Peyer's patch (tissue), 4 donors: ENCODE data around the gene CEMIP. TPM values are rescaled to one million over a fixed set of nuclear protein-coding genes. Genes with fewer than 3 reads are reported as not detected.

ENCODE experiments used
- DNase-seq, 3 donors: peaks; one replicate each; pipeline ENCODE4 v3.0.0-alpha.2; 2017 to 2019
- H3K27ac ChIP-seq, 4 donors: fragments of 200-600 bp; sonication (generic); one replicate each; pipeline ENCODE4 v1.5.1; 2016 to 2019
- H3K27me3 ChIP-seq, 2 donors: fragments of 200-600 bp; sonication (generic); one replicate each; pipeline ENCODE4 v1.5.1; 2019
- H3K36me3 ChIP-seq, 3 donors: fragments of 200-600 bp; sonication (generic); one replicate each; pipeline ENCODE4 v1.5.1; 2016 to 2019
- H3K4me1 ChIP-seq, 4 donors: fragments of 200-600 bp; sonication (generic); one replicate each; pipeline ENCODE4 v1.5.1; 2016 to 2019
- H3K4me3 ChIP-seq, 4 donors: fragments of 200-600 bp; sonication (generic); 1 replicate in 3 of 4; 2 replicates in 1 of 4; pipeline ENCODE4 v1.5.1; 2016 to 2019; ENCODE audit warnings: mild to moderate bottlenecking in 1 of 4
- H3K9me3 ChIP-seq, 4 donors: fragments of 200-600 bp; sonication (generic); one replicate each; pipeline ENCODE4 v1.5.1; 2016 to 2019; ENCODE audit warnings: mild to moderate bottlenecking in 1 of 4
- CTCF ChIP-seq, 6 experiments: fragments of 450-650 bp in 4 of 6; fragments of 200-600 bp in 2 of 6; sonication (generic) in 1 of 6; IDR thresholded peaks; one replicate each; pipeline ENCODE4 v1.5.1; 2017 to 2019; ENCODE audit warnings: antibody characterized with exemption in 6 of 6, mild to moderate bottlenecking in 3 of 6, moderate library complexity in 1 of 6
- POLR2A ChIP-seq, 2 donors: fragments of 450-650 bp; IDR thresholded peaks; one replicate each; pipeline ENCODE4 v1.5.1; 2017; ENCODE audit warnings: antibody characterized with exemption in 2 of 2, mild to moderate bottlenecking in 2 of 2, moderate library complexity in 2 of 2
- total RNA-seq, 4 donors: library from RNA; depleted of rRNA; stranded (reverse); fragments of >200 nt; gene quantifications; one replicate each; pipeline ENCODE4 v1.1.0, GENCODE V29; 2016

The CEMIP gene
- total RNA-seq, 4 donors from 2014 or later = 0.27 to 0.83 (median 0.57) TPM; not detected in 1

DNA sequence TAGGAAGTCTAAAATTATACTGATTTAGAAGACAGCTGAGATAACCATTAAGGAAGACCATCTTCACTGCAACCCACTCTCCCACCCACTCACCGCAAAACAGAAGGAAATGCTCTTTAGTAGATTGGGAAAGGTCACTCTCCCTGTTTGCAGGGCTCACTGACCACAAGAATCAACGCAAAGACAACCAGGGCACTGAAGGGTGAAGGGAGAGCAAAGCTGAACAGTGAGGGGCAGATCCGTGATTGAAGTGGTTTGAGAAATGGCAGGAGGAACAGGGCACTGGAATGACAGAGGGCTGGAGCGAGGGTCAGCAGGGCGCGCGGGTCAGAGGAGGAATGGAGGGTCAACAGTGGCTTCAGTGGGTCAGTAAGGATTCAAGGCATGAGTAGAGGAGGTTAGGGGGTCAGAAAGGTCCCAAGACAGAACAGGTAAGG is 209.9 kb downstream of the CEMIP start:
- no peaks in the 10 kb centered on the region for H3K27me3 ChIP-seq
- peaks cover 0 to 31% (median 3%) of the 10 kb centered on the region in 4 donors for H3K4me1 ChIP-seq
- peak overlapping the region; percentile 85 to 94 (median 89) for H3K27ac ChIP-seq
- DNase-seq = no peak
- H3K4me3 ChIP-seq = peak overlapping the region; percentile 65 to 99 (median 92)
- H3K9me3 ChIP-seq = no peaks in the 10 kb centered on the region
- TF ChIP-seq CTCF (IDR thresholded peaks at IDR 0.05) = no peak
- TF ChIP-seq POLR2A (IDR thresholded peaks at IDR 0.05) = no peak
- H3K36me3 ChIP-seq = no peaks in the 10 kb centered on the region

- DNase-seq = peak; percentile 99 to 100 (median 99)
- Histone ChIP-seq H3K27me3 (no peaks in the 10 kb centered on the region), H3K9me3 (no peaks in the 10 kb centered on the region), H3K27ac (peak within 1 kb of the TSS; percentile 85 to 94 (median 89)), H3K4me3 (peak within 1 kb of the TSS; percentile 65 to 99 (median 92)), H3K4me1 (peaks cover 0 to 31% (median 3%) of the 10 kb centered on the region in 4 donors), H3K36me3 (no peaks in the 10 kb centered on the region)
- peak; percentile 80 to 88 for TF ChIP-seq POLR2A (IDR thresholded peaks at IDR 0.05)
- no peak for TF ChIP-seq CTCF (IDR thresholded peaks at IDR 0.05)
Observed at GRCh38 chr15:80989518-80990478, 210.6 kb downstream of the CEMIP start, which contains the start of gene MESD. MESD (minus strand) TSS chr15:80989819; CDS start chr15:80989791, 28 bp downstream.

DNA sequence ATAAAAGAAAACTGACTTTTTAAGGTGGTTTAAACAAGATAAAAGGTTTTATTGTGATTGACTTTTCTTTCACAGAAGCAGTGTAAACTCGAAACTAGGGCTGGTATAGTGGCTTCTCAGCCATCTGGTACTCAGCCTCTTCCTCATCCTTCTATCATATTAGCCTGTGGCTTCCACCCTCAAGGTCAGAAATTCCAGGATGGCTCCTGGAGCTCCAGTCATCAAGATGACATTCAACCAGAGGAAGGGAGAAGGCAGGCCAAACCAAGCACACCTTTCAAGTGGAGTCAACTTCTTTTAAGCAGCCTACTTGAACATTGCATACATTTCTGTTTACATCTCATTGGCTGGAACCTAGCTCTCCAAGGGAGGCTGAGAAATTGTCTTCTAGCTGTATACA is 211.8 kb downstream of the CEMIP start:
- H3K9me3 ChIP-seq = no peaks in the 10 kb centered on the region
- DNase-seq = no peak
- H3K36me3 ChIP-seq = no peaks in the 10 kb centered on the region
- peak overlapping the region in 3 of 4 donors; percentile 13 to 42 (median 40) for H3K27ac ChIP-seq
- H3K4me3 ChIP-seq = no peak overlapping the region
- H3K4me1 ChIP-seq = peaks cover 0 to 31% (median 3%) of the 10 kb centered on the region in 4 donors
- TF ChIP-seq POLR2A (IDR thresholded peaks at IDR 0.05) = no peak
- no peak for TF ChIP-seq CTCF (IDR thresholded peaks at IDR 0.05)
- no peaks in the 10 kb centered on the region for H3K27me3 ChIP-seq

- DNase-seq = peak in 1 of 3 donors; percentile 68
- H3K27me3 ChIP-seq = no peaks in the 10 kb centered on the region
- peak overlapping the region in 3 of 4 donors; percentile 13 to 42 (median 40) for H3K27ac ChIP-seq
- TF ChIP-seq POLR2A (IDR thresholded peaks at IDR 0.05) (no peak), CTCF (IDR thresholded peaks at IDR 0.05) (no peak)
- H3K36me3 ChIP-seq = no peaks in the 10 kb centered on the region
- no peaks in the 10 kb centered on the region for H3K9me3 ChIP-seq
- no peak overlapping the region for H3K4me3 ChIP-seq
- H3K4me1 ChIP-seq = peaks cover 0 to 31% (median 3%) of the 10 kb centered on the region in 4 donors
Observed at GRCh38 chr15:80991421-80991820, 212.3 kb downstream of the CEMIP start.

GRCh38 chr15:80992006-80992405 is 212.8 kb downstream of the CEMIP start:
- Histone ChIP-seq H3K27ac (no peak overlapping the region), H3K4me1 (peaks cover 0 to 30% (median 3%) of the 10 kb centered on the region in 4 donors), H3K9me3 (no peaks in the 10 kb centered on the region), H3K27me3 (no peaks in the 10 kb centered on the region), H3K4me3 (no peak overlapping the region), H3K36me3 (no peaks in the 10 kb centered on the region)
- TF ChIP-seq POLR2A (IDR thresholded peaks at IDR 0.05) (no peak), CTCF (IDR thresholded peaks at IDR 0.05) (no peak)
- DNase-seq = no peak
